ENCODE data around the gene PKP3.

- TF ChIP-seq CTCF (IDR thresholded peaks at IDR 0.05; ENCODE audit: low read depth, low read length) = no peak
- no peak for TF ChIP-seq MAX (IDR thresholded peaks at IDR 0.05; ENCODE audit: low read depth, low read length)
- no peak for TF ChIP-seq POLR2A (IDR thresholded peaks at IDR 0.05; ENCODE audit: extremely low read depth, insufficient read length)
These were observed 2.5 kb downstream of the PKP3 start for GRCh38 chr11:396511-396947.

All from NB4 (cell line).